HG02763 (cell line): ENCODE measurements around the gene OTOL1.

Source experiments
- ATAC-seq: cut with Tn5 transposase; IDR thresholded peaks from one replicate; pipeline ENCODE4 v1.9.1; 2021; ENCODE audit warnings: mild to moderate bottlenecking, moderate library complexity; ENCODE audit not compliant: unreplicated experiment

OTOL1 gene

DNA sequence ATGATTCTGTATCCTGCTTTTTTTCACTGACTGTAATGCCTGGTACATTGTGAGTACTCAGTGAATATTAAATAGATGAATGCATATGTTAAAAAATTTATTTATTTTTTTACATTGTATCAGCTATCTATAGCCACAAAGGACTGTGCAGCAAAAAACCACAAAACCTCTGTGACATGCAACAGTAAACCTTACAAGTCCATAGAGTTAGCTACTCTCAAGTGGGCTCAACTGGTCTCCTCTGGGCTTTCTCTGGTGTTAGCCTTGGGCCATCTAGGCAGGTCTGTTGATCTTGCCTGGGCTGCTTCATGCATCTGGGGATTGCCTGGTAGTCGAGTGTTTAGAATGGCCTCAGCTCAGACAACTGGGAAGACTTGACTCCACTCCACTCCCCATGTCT, 35.3 kb downstream of the OTOL1 start:
- no peak for ATAC-seq

DNA sequence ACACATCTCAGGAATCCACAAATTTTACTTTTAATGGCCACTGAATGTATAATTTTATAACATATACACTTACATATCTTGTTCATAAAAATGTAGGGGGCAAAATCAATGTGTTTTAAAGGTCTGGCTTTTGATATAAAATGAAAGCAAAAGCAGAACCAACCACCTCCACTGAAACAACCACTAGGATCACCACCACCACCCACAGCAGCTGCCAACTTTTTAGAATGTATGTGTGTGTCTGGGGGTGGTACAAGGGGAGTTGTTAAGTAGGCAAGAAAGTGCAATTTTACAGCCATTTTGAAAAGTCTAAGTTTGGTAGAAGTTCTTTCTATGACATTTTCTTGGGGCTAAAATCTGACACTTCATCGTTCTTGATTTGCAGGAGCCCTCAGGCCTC, 44.0 kb downstream of the OTOL1 start:
- ATAC-seq: peak; percentile 71

DNA sequence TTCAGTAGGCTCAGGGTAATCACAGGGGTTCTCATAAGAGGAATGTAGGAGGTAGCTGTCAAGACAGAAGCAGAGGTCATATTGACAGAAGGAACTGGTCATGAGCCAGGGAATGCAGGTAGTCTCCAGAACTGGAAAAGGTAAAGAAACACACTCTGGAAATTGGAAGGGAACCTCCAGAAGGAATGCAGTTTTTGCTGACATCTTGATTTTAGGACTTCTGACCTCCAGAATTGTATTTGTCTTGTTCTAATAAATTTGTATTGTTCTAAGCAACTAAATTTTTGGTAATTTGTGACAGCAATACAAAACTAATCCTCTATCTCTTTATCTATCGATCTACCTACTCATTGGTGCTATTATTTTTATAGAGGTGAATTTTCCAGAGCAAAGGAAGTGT, 49.2 kb downstream of the OTOL1 start:
- no peak for ATAC-seq

- ATAC-seq: no peak
These were observed 51.7 kb downstream of the OTOL1 start for GRCh38 chr3:161548301-161548700.

GRCh38 chr3:161549261-161549660, 52.7 kb downstream of the OTOL1 start:
- ATAC-seq: no peak

GRCh38 chr3:161550491-161551195, 54.0 kb downstream of the OTOL1 start:
- no peak for ATAC-seq

DNA sequence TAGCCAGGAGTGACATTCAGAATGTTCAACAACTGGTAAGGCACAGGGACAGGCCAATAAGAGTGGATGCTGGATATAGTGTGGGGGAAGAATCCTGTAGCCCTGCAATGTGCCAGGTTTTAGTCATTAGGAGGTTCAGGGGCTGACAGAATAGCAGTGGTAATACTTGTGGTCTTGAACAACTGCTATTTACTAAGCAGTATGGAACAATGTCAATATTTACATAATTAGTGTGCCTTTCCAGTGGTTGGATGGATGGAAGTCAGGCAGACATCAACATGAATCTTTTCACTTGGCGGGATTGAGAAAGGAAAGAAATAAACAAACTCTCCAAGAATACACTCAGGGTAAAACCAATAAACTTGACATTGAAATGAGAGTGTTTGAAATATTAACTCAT, 55.1 kb downstream of the OTOL1 start:
- ATAC-seq: no peak

DNA sequence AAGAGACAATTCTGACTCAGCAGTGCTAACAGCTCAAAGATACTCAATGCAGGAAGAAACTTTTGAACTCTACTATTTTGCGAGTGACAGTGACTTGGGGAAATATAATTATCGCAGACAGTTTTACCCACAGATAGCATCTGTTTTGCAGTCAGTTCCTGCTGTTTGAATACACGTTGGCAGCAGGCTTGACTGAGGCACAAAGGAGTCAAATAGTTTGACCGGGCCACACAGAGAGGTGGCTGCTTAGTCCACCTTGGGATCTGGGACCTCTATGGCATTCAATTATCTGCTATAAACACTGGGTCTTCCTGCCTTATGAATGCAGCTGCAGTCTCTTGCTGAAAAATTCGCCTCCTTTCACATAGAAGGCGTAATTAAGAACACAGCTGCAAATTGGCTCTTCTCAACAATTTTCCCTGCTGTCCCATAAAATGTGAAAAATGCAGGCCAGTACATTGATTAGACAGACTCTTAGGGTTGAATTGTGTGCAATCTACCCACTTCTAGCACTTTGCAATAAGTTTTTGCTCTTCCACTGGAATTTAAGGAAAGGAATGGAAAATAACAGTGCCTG, 56.5 kb downstream of the OTOL1 start:
- ATAC-seq: no peak
